WERI-Rb-1 (cell line): ENCODE data around the gene OR13J1.

Experiments used
- DNase-seq: peaks from one replicate; pipeline ENCODE4 v3.0.0-alpha.2; 2020
- H3K27ac ChIP-seq: fragments of 250-450 bp; sonication (Bioruptor Pico); 2 replicates; pipeline ENCODE4 v1.5.1; 2020; ENCODE audit warnings: mild to moderate bottlenecking, moderate library complexity
- H3K27me3 ChIP-seq: fragments of 250-450 bp; sonication (Bioruptor Pico); 2 replicates; pipeline ENCODE4 v1.5.1; 2021; ENCODE audit warnings: mild to moderate bottlenecking, low read depth, moderate library complexity; ENCODE audit not compliant: insufficient read depth, severe bottlenecking
- H3K36me3 ChIP-seq: fragments of 250-450 bp; sonication (Bioruptor Pico); 2 replicates; pipeline ENCODE4 v1.5.1; 2020; ENCODE audit warnings: mild to moderate bottlenecking, moderate library complexity
- H3K4me3 ChIP-seq: 2 replicates; pipeline ENCODE4 v1.5.1; 2011; ENCODE audit warnings: low read depth, mild to moderate bottlenecking, control low read depth, low read length
- H3K9me3 ChIP-seq: fragments of 250-450 bp; sonication (Bioruptor Pico); 2 replicates; pipeline ENCODE4 v1.5.1; 2021; ENCODE audit warnings: mild to moderate bottlenecking, moderate library complexity; ENCODE audit not compliant: severe bottlenecking
- TF ChIP-seq, protein P1 (sequence below): IDR thresholded peaks from 2 replicates; pipeline ENCODE4 v1.5.1; 2011; ENCODE audit warnings: low read depth, mild to moderate bottlenecking, control low read depth, inconsistent platforms, low read length

The OR13J1 gene

DNA sequence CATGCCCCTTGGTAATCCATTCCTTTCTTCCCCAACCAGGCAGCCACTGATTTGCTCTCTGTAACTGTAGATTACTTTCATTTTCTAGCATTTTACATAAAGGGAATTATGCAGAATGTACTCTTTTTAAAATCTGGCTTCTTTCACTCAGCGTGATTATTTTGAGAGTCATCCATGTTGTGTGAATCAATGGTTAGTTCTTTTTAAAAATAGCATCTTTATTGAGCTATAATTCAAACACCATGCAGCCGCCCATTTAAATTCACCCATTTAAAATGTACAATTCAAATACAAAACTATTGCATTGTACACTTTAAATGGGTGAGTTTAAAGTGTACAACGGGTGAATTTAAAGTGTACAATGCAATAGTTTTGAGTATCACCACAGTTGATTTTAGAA lies 2.3 kb upstream of the OR13J1 start:
- Histone ChIP-seq H3K9me3 (no peaks in the 10 kb centered on the region), H3K27ac (no peak overlapping the region), H3K36me3 (no peaks in the 10 kb centered on the region), H3K27me3 (no peaks in the 10 kb centered on the region), H3K4me3 (no peak overlapping the region)
- TF ChIP-seq, protein P1, sequence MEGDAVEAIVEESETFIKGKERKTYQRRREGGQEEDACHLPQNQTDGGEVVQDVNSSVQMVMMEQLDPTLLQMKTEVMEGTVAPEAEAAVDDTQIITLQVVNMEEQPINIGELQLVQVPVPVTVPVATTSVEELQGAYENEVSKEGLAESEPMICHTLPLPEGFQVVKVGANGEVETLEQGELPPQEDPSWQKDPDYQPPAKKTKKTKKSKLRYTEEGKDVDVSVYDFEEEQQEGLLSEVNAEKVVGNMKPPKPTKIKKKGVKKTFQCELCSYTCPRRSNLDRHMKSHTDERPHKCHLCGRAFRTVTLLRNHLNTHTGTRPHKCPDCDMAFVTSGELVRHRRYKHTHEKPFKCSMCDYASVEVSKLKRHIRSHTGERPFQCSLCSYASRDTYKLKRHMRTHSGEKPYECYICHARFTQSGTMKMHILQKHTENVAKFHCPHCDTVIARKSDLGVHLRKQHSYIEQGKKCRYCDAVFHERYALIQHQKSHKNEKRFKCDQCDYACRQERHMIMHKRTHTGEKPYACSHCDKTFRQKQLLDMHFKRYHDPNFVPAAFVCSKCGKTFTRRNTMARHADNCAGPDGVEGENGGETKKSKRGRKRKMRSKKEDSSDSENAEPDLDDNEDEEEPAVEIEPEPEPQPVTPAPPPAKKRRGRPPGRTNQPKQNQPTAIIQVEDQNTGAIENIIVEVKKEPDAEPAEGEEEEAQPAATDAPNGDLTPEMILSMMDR, result no peak
- no peak for DNase-seq

DNA sequence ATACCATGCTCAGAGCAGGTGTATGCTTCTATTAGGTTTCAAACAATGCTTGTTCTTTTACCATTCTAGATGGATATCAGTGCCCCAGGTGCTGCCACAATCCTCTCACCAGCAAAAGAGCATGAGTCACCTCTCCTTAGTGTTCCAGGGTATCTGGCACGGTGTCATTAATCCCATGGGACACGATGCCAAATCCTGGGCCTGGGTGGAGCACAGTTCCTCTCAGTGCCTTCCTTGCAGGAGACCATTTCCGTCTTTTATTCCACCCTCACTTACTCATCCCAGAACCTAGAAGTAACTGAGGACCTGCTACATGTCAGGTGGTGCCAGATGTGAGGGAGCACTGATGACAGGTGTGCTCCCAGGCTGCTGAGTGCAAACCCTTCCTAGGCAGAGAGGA lies 1.3 kb upstream of the OR13J1 start:
- DNase-seq, result no peak
- Histone ChIP-seq H3K9me3 (no peaks in the 10 kb centered on the region), H3K4me3 (no peak overlapping the region), H3K36me3 (no peaks in the 10 kb centered on the region), H3K27ac (no peak overlapping the region), H3K27me3 (no peaks in the 10 kb centered on the region)
- TF ChIP-seq, protein P1, result no peak

DNA sequence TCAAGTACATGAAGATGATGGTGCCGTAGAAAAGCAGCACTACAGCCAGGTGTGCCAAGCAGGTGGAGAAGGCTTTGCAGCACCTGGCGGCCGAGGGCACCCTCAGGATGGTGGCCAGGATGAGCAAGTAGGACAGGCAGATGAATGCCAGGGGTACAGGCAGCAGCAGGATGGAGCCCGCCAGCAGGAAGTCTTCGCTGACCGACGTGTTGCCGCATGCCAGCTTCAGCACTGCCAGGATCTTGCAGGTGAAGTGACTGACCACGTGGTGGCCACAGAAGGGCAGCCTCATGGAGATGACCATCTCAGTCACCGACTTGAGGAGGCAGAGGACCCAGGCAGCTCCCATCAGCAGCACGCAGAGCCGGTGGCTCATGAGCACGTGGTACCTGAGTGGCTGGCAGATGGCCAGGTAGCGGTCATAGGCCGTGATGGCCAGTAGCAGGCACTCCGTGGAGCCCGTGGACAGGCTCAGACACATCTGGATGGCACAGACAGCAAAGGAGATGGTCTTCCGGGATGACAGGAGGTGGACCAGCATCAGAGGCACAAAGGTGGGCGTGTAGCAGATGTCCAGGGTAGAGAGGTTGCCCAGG lies 482 bp downstream of the OR13J1 start:
- TF ChIP-seq, protein P1, result no peak
- no peak for DNase-seq
- Histone ChIP-seq H3K27ac (no peak overlapping the region), H3K36me3 (no peaks in the 10 kb centered on the region), H3K4me3 (no peak overlapping the region), H3K9me3 (no peaks in the 10 kb centered on the region), H3K27me3 (no peaks in the 10 kb centered on the region)

DNA sequence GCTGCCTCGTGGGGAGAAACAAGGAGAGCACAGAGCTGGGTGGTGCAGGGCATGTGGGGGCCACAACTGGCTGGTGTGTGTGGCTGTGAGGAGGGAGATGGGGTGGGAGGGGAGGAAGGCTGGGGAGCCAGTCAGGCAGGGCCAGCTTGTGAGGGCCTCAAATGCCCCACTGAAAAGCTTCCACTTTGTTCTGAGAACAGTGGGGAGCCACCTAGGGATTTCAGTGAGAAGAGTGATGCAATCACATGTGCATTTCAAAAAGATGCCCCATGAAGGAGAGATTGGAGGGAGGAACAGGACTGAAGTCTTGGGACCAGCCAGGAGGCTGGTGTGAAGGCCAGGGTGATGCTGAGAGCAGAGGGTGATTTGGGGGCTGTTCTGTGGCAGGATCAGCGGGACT lies 1.3 kb downstream of the OR13J1 start:
- DNase-seq, result no peak
- no peak overlapping the region for H3K4me3 ChIP-seq
- no peaks in the 10 kb centered on the region for H3K27me3 ChIP-seq
- TF ChIP-seq, protein P1, result no peak
- no peak overlapping the region for H3K27ac ChIP-seq
- no peaks in the 10 kb centered on the region for H3K9me3 ChIP-seq
- H3K36me3 ChIP-seq, result no peaks in the 10 kb centered on the region

DNA sequence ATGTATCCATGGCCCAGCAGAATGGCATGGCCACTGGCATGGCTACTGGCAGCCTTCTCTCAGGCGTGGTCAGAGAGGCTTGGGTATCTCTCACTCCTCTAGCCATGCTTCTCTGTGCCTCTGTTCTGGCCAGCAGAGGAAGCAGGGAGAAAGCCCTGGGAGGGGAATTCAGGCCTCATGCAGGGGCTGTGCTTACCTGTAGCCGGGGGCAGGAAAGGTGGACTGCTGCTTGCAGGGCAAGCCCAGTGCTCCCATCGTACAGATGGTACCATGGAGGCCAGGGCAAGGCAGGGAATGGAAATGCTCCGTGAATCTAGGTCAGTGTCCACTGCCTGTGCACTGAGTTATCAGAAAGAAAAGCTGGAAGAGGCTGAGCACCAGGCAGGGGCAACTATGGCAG lies 2.7 kb downstream of the OR13J1 start:
- Histone ChIP-seq H3K9me3 (no peaks in the 10 kb centered on the region), H3K27me3 (no peaks in the 10 kb centered on the region), H3K36me3 (no peaks in the 10 kb centered on the region), H3K27ac (no peak overlapping the region), H3K4me3 (no peak overlapping the region)
- TF ChIP-seq, protein P1, result no peak
- DNase-seq, result no peak

DNA sequence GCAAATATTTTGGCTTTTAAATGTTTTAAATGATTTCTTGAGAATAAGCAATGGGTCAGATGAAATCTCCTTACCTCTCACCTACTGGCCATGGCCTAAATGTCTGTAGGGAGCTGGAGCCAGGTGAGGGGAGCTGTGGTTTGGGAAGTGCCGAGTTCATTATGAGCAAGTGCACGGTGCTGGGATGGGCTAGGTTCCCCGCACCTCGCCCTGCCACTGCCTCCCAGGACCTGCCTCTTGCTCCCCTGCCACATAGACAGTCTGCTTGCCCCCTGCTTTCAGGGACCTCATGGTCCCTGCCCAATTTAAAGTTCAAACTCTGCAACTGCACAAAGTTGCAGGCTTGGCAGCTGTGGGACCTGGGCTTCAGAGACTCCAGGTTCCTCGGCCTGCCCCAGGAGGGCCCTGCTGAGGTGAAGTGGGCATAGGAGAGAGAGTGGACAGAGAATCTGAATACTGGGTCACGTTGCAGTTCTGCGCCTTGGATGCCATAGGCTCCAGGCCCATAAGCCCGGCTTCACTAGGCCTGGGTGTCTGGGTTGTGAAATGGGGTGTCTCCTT lies 5.4 kb downstream of the OR13J1 start:
- DNase-seq, result no peak
- Histone ChIP-seq H3K27ac (no peak overlapping the region), H3K27me3 (no peaks in the 10 kb centered on the region), H3K36me3 (no peaks in the 10 kb centered on the region), H3K9me3 (no peaks in the 10 kb centered on the region), H3K4me3 (no peak overlapping the region)
- TF ChIP-seq, protein P1, result no peak
